ENCODE measurements around the gene CLPSL2. TPM values are rescaled to one million over a fixed set of nuclear protein-coding genes. Genes with fewer than 3 reads are reported as not detected.

The CLPSL2 gene
- total RNA-seq, 1 donor from 2014 or later = not detected

- DNase-seq (ENCODE audit: extremely low read depth, low read depth, low spot score) = no peak
Observed at GRCh38 chr6:35745509-35745908, 30.9 kb upstream of the CLPSL2 start.

GRCh38 chr6:35746516-35746915, 29.9 kb upstream of the CLPSL2 start:
- DNase-seq (ENCODE audit: extremely low read depth, low read depth, low spot score) = no peak

- DNase-seq (ENCODE audit: extremely low read depth, low read depth, low spot score) = no peak
Observed at GRCh38 chr6:35747877-35748276, 28.5 kb upstream of the CLPSL2 start.

GRCh38 chr6:35750557-35750956, 25.8 kb upstream of the CLPSL2 start:
- no peak for DNase-seq (ENCODE audit: extremely low read depth, low read depth, low spot score)

GRCh38 chr6:35751594-35751993, 24.8 kb upstream of the CLPSL2 start:
- no peak for DNase-seq (ENCODE audit: extremely low read depth, low read depth, low spot score)

GRCh38 chr6:35752330-35752729, 24.1 kb upstream of the CLPSL2 start:
- no peak for DNase-seq (ENCODE audit: extremely low read depth, low read depth, low spot score)

GRCh38 chr6:35754452-35755277, 21.7 kb upstream of the CLPSL2 start:
- DNase-seq (ENCODE audit: extremely low read depth, low read depth, low spot score) = no peak

- DNase-seq (ENCODE audit: extremely low read depth, low read depth, low spot score) = no peak
Observed at GRCh38 chr6:35755278-35755924, 21.0 kb upstream of the CLPSL2 start.

- no peak for DNase-seq (ENCODE audit: extremely low read depth, low read depth, low spot score)
Observed at GRCh38 chr6:35757456-35758123, 18.8 kb upstream of the CLPSL2 start.

- DNase-seq (ENCODE audit: extremely low read depth, low read depth, low spot score) = no peak
Observed at GRCh38 chr6:35759426-35759825, 17.0 kb upstream of the CLPSL2 start.

- no peak for DNase-seq (ENCODE audit: extremely low read depth, low read depth, low spot score)
Observed at GRCh38 chr6:35765739-35766138, 10.7 kb upstream of the CLPSL2 start.

GRCh38 chr6:35769211-35769610, 7.2 kb upstream of the CLPSL2 start:
- DNase-seq (ENCODE audit: extremely low read depth, low read depth, low spot score) = no peak

GRCh38 chr6:35771343-35771627, 5.1 kb upstream of the CLPSL2 start:
- no peak for DNase-seq (ENCODE audit: extremely low read depth, low read depth, low spot score)

- DNase-seq (ENCODE audit: extremely low read depth, low read depth, low spot score) = no peak
Observed at GRCh38 chr6:35774116-35774794, 2.1 kb upstream of the CLPSL2 start.

- no peak for DNase-seq (ENCODE audit: extremely low read depth, low read depth, low spot score)
Observed at GRCh38 chr6:35775031-35775430, 1.4 kb upstream of the CLPSL2 start.

- DNase-seq (ENCODE audit: extremely low read depth, low read depth, low spot score) = no peak
Observed at GRCh38 chr6:35777356-35778102, 1.1 kb downstream of the CLPSL2 start.

GRCh38 chr6:35778437-35778836, 2.0 kb downstream of the CLPSL2 start:
- DNase-seq (ENCODE audit: extremely low read depth, low read depth, low spot score) = no peak

- no peak for DNase-seq (ENCODE audit: extremely low read depth, low read depth, low spot score)
Observed at GRCh38 chr6:35780719-35781118, 4.3 kb downstream of the CLPSL2 start, which contains the start of gene CLPSL1. TSS of gene CLPSL1 (plus strand) at chr6:35781019. CDS start at chr6:35781111, 92 bp downstream.

GRCh38 chr6:35781290-35781689, 4.9 kb downstream of the CLPSL2 start:
- no peak for DNase-seq (ENCODE audit: extremely low read depth, low read depth, low spot score)

GRCh38 chr6:35782424-35782823, 6.0 kb downstream of the CLPSL2 start:
- no peak for DNase-seq (ENCODE audit: extremely low read depth, low read depth, low spot score)

GRCh38 chr6:35784200-35784599, 7.8 kb downstream of the CLPSL2 start:
- no peak for DNase-seq (ENCODE audit: extremely low read depth, low read depth, low spot score)
